Neural cell (in vitro differentiated cells): ENCODE measurements around the gene ZNF532. TPM values are rescaled to one million over a fixed set of nuclear protein-coding genes. Genes with fewer than 3 reads are reported as not detected.

Source experiments
- H2AFZ ChIP-seq: fragments of 200-600, 300-800 bp; sonication (generic), shearing (Covaris generic); 2 replicates; pipeline ENCODE4 v1.6.0; 2014; ENCODE audit warnings: low read depth, mild to moderate bottlenecking, antibody characterized with exemption, low read length, moderate library complexity
- H3F3A ChIP-seq: fragments of 200-600 bp; shearing (Covaris generic); 2 replicates; pipeline ENCODE4 v1.6.1; 2016; ENCODE audit warnings: mild to moderate bottlenecking, moderate library complexity, mixed read lengths, antibody characterized with exemption, low read length; ENCODE audit not compliant: insufficient read depth, poor library complexity, severe bottlenecking
- H3K27ac ChIP-seq: fragments of 200-600, 300-800 bp; sonication (generic), shearing (Covaris generic); 2 replicates; pipeline ENCODE4 v1.5.1; 2014; ENCODE audit warnings: mild to moderate bottlenecking, low read length, moderate library complexity
- H3K27me3 ChIP-seq: fragments of 300-800, 200-600 bp; sonication (generic), shearing (Covaris generic); 2 replicates; pipeline ENCODE4 v1.6.0; 2014; ENCODE audit warnings: mild to moderate bottlenecking, low read depth, low read length, moderate library complexity; ENCODE audit not compliant: insufficient read depth
- H3K36me3 ChIP-seq: fragments of 300-800, 200-600 bp; sonication (generic), shearing (Covaris generic); 2 replicates; pipeline ENCODE4 v1.5.1; 2014; ENCODE audit warnings: mild to moderate bottlenecking, antibody characterized with exemption, low read length, moderate library complexity; ENCODE audit not compliant: insufficient read depth
- H3K4me2 ChIP-seq: fragments of 300-800, 200-600 bp; sonication (generic), shearing (Covaris generic); 2 replicates; pipeline ENCODE4 v1.6.0; 2014; ENCODE audit warnings: mild to moderate bottlenecking, low read length
- H3K4me3 ChIP-seq: fragments of 300-800, 200-600 bp; sonication (generic), shearing (Covaris generic); 2 replicates; pipeline ENCODE4 v1.5.1; 2014; ENCODE audit warnings: mild to moderate bottlenecking, low read length, moderate library complexity
- H3K79me2 ChIP-seq: fragments of 200-600 bp; shearing (Covaris generic); replicated peaks from 2 replicates; pipeline ENCODE4 v1.6.0; 2014; ENCODE audit warnings: mild to moderate bottlenecking, low read length, moderate library complexity; ENCODE audit not compliant: insufficient read depth
- H3K9ac ChIP-seq: fragments of 300-800, 200-600 bp; sonication (generic), shearing (Covaris generic); 2 replicates; pipeline ENCODE4 v1.6.1; 2016; ENCODE audit warnings: mild to moderate bottlenecking, low read length, mixed read lengths
- H3K9me2 ChIP-seq: fragments of 200-600 bp; shearing (Covaris generic); 2 replicates; pipeline ENCODE4 v1.6.1; 2016; ENCODE audit warnings: mild to moderate bottlenecking, low read length, mixed read lengths; ENCODE audit not compliant: insufficient read depth
- H3K9me3 ChIP-seq: fragments of 200-600, 300-800 bp; sonication (generic), shearing (Covaris generic); 2 replicates; pipeline ENCODE4 v1.6.1; 2016; ENCODE audit warnings: mild to moderate bottlenecking, mixed run types, low read length, moderate library complexity, mixed read lengths
- H4K20me1 ChIP-seq: fragments of 200-600 bp; shearing (Covaris generic); 2 replicates; pipeline ENCODE4 v1.6.1; 2016; ENCODE audit warnings: mild to moderate bottlenecking, mixed run types; ENCODE audit not compliant: insufficient read depth
- EP300 ChIP-seq: fragments of 450-650 bp; conservative IDR thresholded peaks from 2 replicates; pipeline ENCODE4 v1.6.1; 2014; ENCODE audit warnings: antibody characterized with exemption, mild to moderate bottlenecking, moderate library complexity; ENCODE audit not compliant: poor library complexity, severe bottlenecking
- EZH2 ChIP-seq: fragments of 200-600, 300-800 bp; shearing (Covaris generic), sonication (generic); IDR thresholded peaks from 2 replicates; pipeline ENCODE4 v1.6.1; 2014; ENCODE audit warnings: antibody characterized with exemption, low read length, borderline replicate concordance, mild to moderate bottlenecking; ENCODE audit not compliant: insufficient read depth, poor library complexity, severe bottlenecking
- MXI1 ChIP-seq: fragments of 450-650 bp; conservative IDR thresholded peaks from 2 replicates; pipeline ENCODE4 v1.6.1; 2014; ENCODE audit warnings: antibody characterized with exemption, mild to moderate bottlenecking; ENCODE audit not compliant: poor library complexity, severe bottlenecking
- POLR2AphosphoS5 ChIP-seq: IDR thresholded peaks from 2 replicates; pipeline ENCODE4 v1.6.1; 2012
- RAD21 ChIP-seq: fragments of 450-650 bp; conservative IDR thresholded peaks from 2 replicates; pipeline ENCODE4 v1.6.1; 2014; ENCODE audit warnings: antibody characterized with exemption, mild to moderate bottlenecking, moderate library complexity
- REST ChIP-seq: IDR thresholded peaks from 2 replicates; pipeline ENCODE4 v1.6.1; 2012; ENCODE audit warnings: borderline replicate concordance
- SMC3 ChIP-seq: fragments of 450-650 bp; conservative IDR thresholded peaks from 2 replicates; pipeline ENCODE4 v1.6.1; 2014; ENCODE audit warnings: antibody characterized with exemption, mild to moderate bottlenecking, moderate library complexity; ENCODE audit not compliant: poor library complexity
- polyA plus RNA-seq: library from polyadenylated mRNA; depleted of rRNA; stranded (reverse); fragments of >200 nt; gene quantifications from 2 replicates; pipeline ENCODE4 v1.2.3, GENCODE V29; 2014

ZNF532 gene
- polyA plus RNA-seq, 1 donor from 2014 or later, result 119 TPM

GRCh38 chr18:58867281-58867961 is 2.7 kb downstream of the ZNF532 start:
- Histone ChIP-seq H3K4me3 (peak overlapping the region; percentile 65), H3K9me3 (peaks cover 5% of the 10 kb centered on the region), H3K9ac (peak overlapping the region; percentile 85), H3K4me2 (peak overlapping the region; percentile 96), H3K9me2 (no peaks in the 10 kb centered on the region), H3F3A (peaks cover 11% of the 10 kb centered on the region), H3K27me3 (no peaks in the 10 kb centered on the region), H4K20me1 (no peaks in the 10 kb centered on the region), H2AFZ (no peak overlapping the region), H3K79me2 (peaks cover 86% of the 10 kb centered on the region), H3K27ac (peak overlapping the region; percentile 97), H3K36me3 (peaks cover 21% of the 10 kb centered on the region)
- TF ChIP-seq EP300, result no peak
- TF ChIP-seq MXI1, result peak; percentile 21
- peak; percentile 6 for TF ChIP-seq POLR2AphosphoS5
- no peak for TF ChIP-seq SMC3

- H3K79me2 ChIP-seq, result peaks cover 88% of the 10 kb centered on the region
- no peak overlapping the region for H3K9ac ChIP-seq
- H3K27me3 ChIP-seq, result no peaks in the 10 kb centered on the region
- no peak overlapping the region for H3K27ac ChIP-seq
- TF ChIP-seq REST, result no peak
- H4K20me1 ChIP-seq, result no peaks in the 10 kb centered on the region
- no peak overlapping the region for H3K4me2 ChIP-seq
- peaks cover 22% of the 10 kb centered on the region for H3K36me3 ChIP-seq
- no peak overlapping the region for H2AFZ ChIP-seq
- H3K9me2 ChIP-seq, result no peaks in the 10 kb centered on the region
- H3K4me3 ChIP-seq, result peak overlapping the region; percentile 65
- peaks cover 5% of the 10 kb centered on the region for H3K9me3 ChIP-seq
- peaks cover 11% of the 10 kb centered on the region for H3F3A ChIP-seq
Measured at GRCh38 chr18:58868440-58868839, 3.8 kb downstream of the ZNF532 start.

GRCh38 chr18:58870130-58870529 is 5.5 kb downstream of the ZNF532 start:
- no peaks in the 10 kb centered on the region for H3K9me2 ChIP-seq
- TF ChIP-seq SMC3 (no peak), EP300 (no peak), RAD21 (no peak), EZH2 (no peak)
- H3K9me3 ChIP-seq, result peaks cover 5% of the 10 kb centered on the region
- H2AFZ ChIP-seq, result no peak overlapping the region
- H3K4me3 ChIP-seq, result no peak overlapping the region
- peaks cover 24% of the 10 kb centered on the region for H3K36me3 ChIP-seq
- no peaks in the 10 kb centered on the region for H4K20me1 ChIP-seq
- peaks cover 98% of the 10 kb centered on the region for H3K79me2 ChIP-seq
- H3K9ac ChIP-seq, result no peak overlapping the region
- no peak overlapping the region for H3K4me2 ChIP-seq
- no peak overlapping the region for H3K27ac ChIP-seq
- no peaks in the 10 kb centered on the region for H3K27me3 ChIP-seq
- peaks cover 11% of the 10 kb centered on the region for H3F3A ChIP-seq
